HepG2 (cell line): Measurements from ENCODE around the gene C20orf202. TPM values are rescaled to one million over a fixed set of nuclear protein-coding genes. Genes with fewer than 3 reads are reported as not detected.

ENCODE experiments used
- ADNP ChIP-seq: sonication (generic); formaldehyde crosslinking; IDR thresholded peaks from 2 replicates; pipeline ENCODE4 v1.4.0; 2020; ENCODE audit warnings: missing genetic modification reagents
- AHR ChIP-seq: IDR thresholded peaks from 2 replicates; pipeline ENCODE4 v1.6.1; 2018; ENCODE audit warnings: missing genetic modification reagents, missing compliant biosample characterization
- CERS6 ChIP-seq: sonication (generic); formaldehyde crosslinking; IDR thresholded peaks from 2 replicates; pipeline ENCODE4 v1.5.0; 2020; ENCODE audit warnings: missing genetic modification reagents
- EHMT2 ChIP-seq: fragments of 200-600 bp; sonication (generic); IDR thresholded peaks from 2 replicates; pipeline ENCODE4 v1.7.0; 2017; ENCODE audit warnings: antibody characterized with exemption, low read depth, low read length, borderline replicate concordance
- HOXD1 ChIP-seq: sonication (generic); formaldehyde crosslinking; IDR thresholded peaks from 2 replicates; pipeline ENCODE4 v1.5.0; 2020; ENCODE audit warnings: missing genetic modification reagents
- MXD1 ChIP-seq: sonication (generic); formaldehyde crosslinking; IDR thresholded peaks from 2 replicates; pipeline ENCODE4 v1.4.0; 2020; ENCODE audit warnings: mild to moderate bottlenecking, missing genetic modification reagents
- PCBP1 ChIP-seq: fragments of 200-400 bp; formaldehyde crosslinking; IDR thresholded peaks from 2 replicates; pipeline ENCODE4 v1.6.1; 2017; ENCODE audit warnings: mild to moderate bottlenecking, low read depth, low read length, borderline replicate concordance
- SRF ChIP-seq: IDR thresholded peaks from 2 replicates; pipeline ENCODE4 v1.6.1; 2011; ENCODE audit warnings: mild to moderate bottlenecking, low read depth, low read length, moderate library complexity
- SYNCRIP ChIP-seq: fragments of 200-400 bp; formaldehyde crosslinking; IDR thresholded peaks from 2 replicates; pipeline ENCODE4 v1.6.1; 2018; ENCODE audit warnings: mild to moderate bottlenecking, low read depth, low read length; ENCODE audit not compliant: insufficient read depth
- TBL1XR1 ChIP-seq: fragments of 150-350 bp; IDR thresholded peaks from 2 replicates; pipeline ENCODE4 v1.6.1; 2014; ENCODE audit warnings: borderline replicate concordance, low read length; ENCODE audit not compliant: partially characterized antibody
- TFDP2 ChIP-seq: sonication (generic); formaldehyde crosslinking; IDR thresholded peaks from 2 replicates; pipeline ENCODE4 v1.4.0; 2020; ENCODE audit warnings: missing genetic modification reagents
- ZBTB7A ChIP-seq: sonication (generic); formaldehyde crosslinking; IDR thresholded peaks from 2 replicates; pipeline ENCODE4 v1.8.0; 2022; ENCODE audit warnings: mild to moderate bottlenecking, missing genetic modification reagents
- ZNF234 ChIP-seq: sonication (generic); formaldehyde crosslinking; conservative IDR thresholded peaks from 2 replicates; pipeline ENCODE4 v1.5.1; 2020; ENCODE audit warnings: mild to moderate bottlenecking, missing genetic modification reagents
- ZNF280D ChIP-seq: sonication (generic); formaldehyde crosslinking; IDR thresholded peaks from 2 replicates; pipeline ENCODE4 v1.5.1; 2020; ENCODE audit warnings: mild to moderate bottlenecking, missing genetic modification reagents
- ZNF281 ChIP-seq: sonication (generic); formaldehyde crosslinking; IDR thresholded peaks from 2 replicates; pipeline ENCODE4 v1.4.0; 2020; ENCODE audit warnings: missing genetic modification reagents, borderline replicate concordance
- ZNF414 ChIP-seq: sonication (generic); formaldehyde crosslinking; IDR thresholded peaks from 2 replicates; pipeline ENCODE4 v1.5.0; 2020; ENCODE audit warnings: missing genetic modification reagents
- ZNF549 ChIP-seq: sonication (generic); formaldehyde crosslinking; IDR thresholded peaks from 2 replicates; pipeline ENCODE4 v1.5.0; 2020; ENCODE audit warnings: missing genetic modification reagents
- ZNF773 ChIP-seq: sonication (generic); formaldehyde crosslinking; IDR thresholded peaks from 2 replicates; pipeline ENCODE4 v1.4.0; 2020; ENCODE audit warnings: missing genetic modification reagents, borderline replicate concordance
- ZNF850 ChIP-seq: sonication (generic); formaldehyde crosslinking; conservative IDR thresholded peaks from 2 replicates; pipeline ENCODE4 v1.9.0; 2021; ENCODE audit warnings: mild to moderate bottlenecking, missing genetic modification reagents
- ZSCAN20 ChIP-seq: sonication (generic); formaldehyde crosslinking; IDR thresholded peaks from 2 replicates; pipeline ENCODE4 v1.4.0; 2020; ENCODE audit warnings: missing genetic modification reagents, mild to moderate bottlenecking, borderline replicate concordance
- polyA plus RNA-seq, 8 experiments: library from polyadenylated mRNA; depleted of rRNA in 3 of 8; stranded (reverse) in 7 of 8; unstranded in 1 of 8; fragments of >200 nt; fragmentation: Illumina TruSeq in 4 of 8; extraction: Trizol in 4 of 8; gene quantifications; 2 replicates each; pipeline versions ENCODE4 v1.2.1 to v1.2.3, GENCODE V29; 2011 to 2016; ENCODE audit warnings: low read depth in 4 of 8, missing spikeins in 1 of 8, mixed read lengths in 1 of 8; ENCODE audit not compliant: insufficient read depth in 1 of 8
- total RNA-seq, 5 experiments: library from RNA; depleted of rRNA; stranded (reverse); fragments of >200 nt; fragmentation: Illumina TruSeq; extraction: Trizol; gene quantifications; 2 replicates each; pipeline ENCODE4 v1.2.3, GENCODE V29; 2016; ENCODE audit warnings: low read depth in 1 of 5

Gene C20orf202
- total and polyA plus RNA-seq, 2 of the 13 experiments (the other 11 are each of a cell fraction or from before 2014, with no cell fraction given) = 0.20 to 1.2 TPM

- TF ChIP-seq ZNF414 (CRISPR knock-in tag) (no peak; the same call in 1 of the 2 replicates), PCBP1 (no peak), TFDP2 (CRISPR knock-in tag) (peak; percentile 60; the same call in 1 of the 2 replicates), AHR (CRISPR knock-in tag) (no peak), ZBTB7A (peak; percentile 88), ZNF281 (CRISPR knock-in tag) (peak; percentile 42; the same call in 1 of the 2 replicates), MXD1 (peak; percentile 41), ZNF280D (CRISPR knock-in tag) (no peak), ZSCAN20 (CRISPR knock-in tag) (peak; percentile 62; the same call in 1 of the 2 replicates), SYNCRIP (no peak), SRF (no peak), HOXD1 (0 out of 2 replicates have a peak, but pooled peaks have one; percentile 27), EHMT2 (no peak), CERS6 (CRISPR knock-in tag) (0 out of 2 replicates have a peak, but pooled peaks have one; percentile 15), ZNF850 (CRISPR knock-in tag) (no peak), ZNF773 (CRISPR knock-in tag) (no peak), ZNF549 (CRISPR knock-in tag) (no peak), TBL1XR1 (no peak), ZNF234 (CRISPR knock-in tag) (no peak), ADNP (no peak)
Measured at GRCh38 chr20:1184638-1185315, 18.5 kb upstream of the C20orf202 start, which contains the start of gene TMEM74B (continued).
